ENCODE results near the gene CSNK1E. TPM values are rescaled to one million over a fixed set of nuclear protein-coding genes. Genes with fewer than 3 reads are reported as not detected.

Gene CSNK1E
- total RNA-seq, 1 donor from 2014 or later: 246 TPM

- TF ChIP-seq CTCF (IDR thresholded peaks at IDR 0.05; ENCODE audit: unreplicated experiment): no peak
- H3K4me3 Mint-ChIP-seq (ENCODE audit: low read depth): no peak overlapping the region
- no peak for DNase-seq (ENCODE audit: low spot score, unreplicated experiment)
- H3K36me3 Mint-ChIP-seq (ENCODE audit: insufficient read depth): no peaks in the 10 kb centered on the region
- H3K4me1 Mint-ChIP-seq (ENCODE audit: low read depth): peaks cover 2% of the 10 kb centered on the region
- peak overlapping the region; percentile 52 for H3K27ac Mint-ChIP-seq
- no peaks in the 10 kb centered on the region for H3K9me3 Mint-ChIP-seq (ENCODE audit: low read depth)
- H3K27me3 Mint-ChIP-seq: peaks cover 27% of the 10 kb centered on the region
Observed at GRCh38 chr22:38338772-38339379, 21.6 kb upstream of the CSNK1E start.

- no peak for DNase-seq (ENCODE audit: low spot score, unreplicated experiment)
- Mint-ChIP-seq H3K4me1 (ENCODE audit: low read depth) (peaks cover 2% of the 10 kb centered on the region), H3K27me3 (peaks cover 31% of the 10 kb centered on the region), H3K27ac (no peak overlapping the region), H3K36me3 (ENCODE audit: insufficient read depth) (no peaks in the 10 kb centered on the region), H3K9me3 (ENCODE audit: low read depth) (no peaks in the 10 kb centered on the region), H3K4me3 (ENCODE audit: low read depth) (peak overlapping the region; percentile 63)
- no peak for TF ChIP-seq CTCF (IDR thresholded peaks at IDR 0.05; ENCODE audit: unreplicated experiment)
Observed at GRCh38 chr22:38336699-38337098, 19.5 kb upstream of the CSNK1E start.

- Mint-ChIP-seq H3K4me1 (ENCODE audit: low read depth) (peaks cover 2% of the 10 kb centered on the region), H3K9me3 (ENCODE audit: low read depth) (no peaks in the 10 kb centered on the region), H3K27me3 (peaks cover 29% of the 10 kb centered on the region), H3K36me3 (ENCODE audit: insufficient read depth) (no peaks in the 10 kb centered on the region), H3K27ac (no peak overlapping the region), H3K4me3 (ENCODE audit: low read depth) (no peak overlapping the region)
- TF ChIP-seq CTCF (IDR thresholded peaks at IDR 0.05; ENCODE audit: unreplicated experiment): no peak
- DNase-seq (ENCODE audit: low spot score, unreplicated experiment): no peak
Observed at GRCh38 chr22:38335077-38335476, 17.8 kb upstream of the CSNK1E start.

- H3K4me1 Mint-ChIP-seq (ENCODE audit: low read depth): no peaks in the 10 kb centered on the region
- no peak overlapping the region for H3K4me3 Mint-ChIP-seq (ENCODE audit: low read depth)
- no peak overlapping the region for H3K27ac Mint-ChIP-seq
- no peak for DNase-seq (ENCODE audit: low spot score, unreplicated experiment)
- peaks cover 16% of the 10 kb centered on the region for H3K27me3 Mint-ChIP-seq
- H3K36me3 Mint-ChIP-seq (ENCODE audit: insufficient read depth): no peaks in the 10 kb centered on the region
- no peaks in the 10 kb centered on the region for H3K9me3 Mint-ChIP-seq (ENCODE audit: low read depth)
- TF ChIP-seq CTCF (IDR thresholded peaks at IDR 0.05; ENCODE audit: unreplicated experiment): no peak
Observed at GRCh38 chr22:38327805-38328204, 10.6 kb upstream of the CSNK1E start.

GRCh38 chr22:38327396-38327795 lies 10.2 kb upstream of the CSNK1E start:
- DNase-seq (ENCODE audit: low spot score, unreplicated experiment): no peak
- H3K4me3 Mint-ChIP-seq (ENCODE audit: low read depth): no peak overlapping the region
- H3K9me3 Mint-ChIP-seq (ENCODE audit: low read depth): no peaks in the 10 kb centered on the region
- H3K4me1 Mint-ChIP-seq (ENCODE audit: low read depth): no peaks in the 10 kb centered on the region
- no peak for TF ChIP-seq CTCF (IDR thresholded peaks at IDR 0.05; ENCODE audit: unreplicated experiment)
- H3K27me3 Mint-ChIP-seq: peaks cover 15% of the 10 kb centered on the region
- no peak overlapping the region for H3K27ac Mint-ChIP-seq
- H3K36me3 Mint-ChIP-seq (ENCODE audit: insufficient read depth): no peaks in the 10 kb centered on the region

Data from progenitor cell of endocrine pancreas (in vitro differentiated cells).